Thyroid gland (tissue), 4 donors: ENCODE results near the gene IFNAR2.

Experiments
- POLR2A ChIP-seq, 2 donors: fragments of 450-650 bp; IDR thresholded peaks; one replicate each; pipeline ENCODE4 v1.6.1; 2017; ENCODE audit warnings: antibody characterized with exemption in 2 of 2, mild to moderate bottlenecking in 2 of 2, moderate library complexity in 1 of 2
- TF ChIP-seq, protein P1 (sequence below), 6 experiments: fragments of 200-600 bp in 3 of 6; fragments of 450-650 bp in 3 of 6; sonication (generic) in 3 of 6; IDR thresholded peaks; one replicate each; pipeline ENCODE4 v1.5.1; 2016 to 2019; ENCODE audit warnings: antibody characterized with exemption in 6 of 6, mild to moderate bottlenecking in 2 of 6, inconsistent platforms in 1 of 6, moderate library complexity in 1 of 6

DNA sequence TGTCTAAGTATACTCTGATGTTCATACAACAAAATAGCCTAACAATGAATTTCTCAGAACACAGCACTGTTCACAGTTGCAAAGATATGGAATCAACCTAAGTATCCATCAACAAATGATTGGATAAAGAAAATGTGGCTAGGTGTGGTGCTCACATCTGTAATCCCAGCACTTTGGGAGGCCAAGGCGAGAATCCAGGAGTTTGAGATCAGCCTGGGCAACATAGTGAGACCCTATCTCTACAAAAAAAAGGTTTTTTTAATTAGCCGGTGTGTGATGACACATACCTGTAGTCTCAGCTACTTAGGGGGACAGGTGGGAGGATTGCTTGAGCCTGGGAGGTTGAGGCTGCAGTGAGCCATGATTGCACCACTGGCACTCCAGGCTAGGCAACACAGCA is 10.7 kb downstream of the IFNAR2 start:
- TF ChIP-seq, protein P1, sequence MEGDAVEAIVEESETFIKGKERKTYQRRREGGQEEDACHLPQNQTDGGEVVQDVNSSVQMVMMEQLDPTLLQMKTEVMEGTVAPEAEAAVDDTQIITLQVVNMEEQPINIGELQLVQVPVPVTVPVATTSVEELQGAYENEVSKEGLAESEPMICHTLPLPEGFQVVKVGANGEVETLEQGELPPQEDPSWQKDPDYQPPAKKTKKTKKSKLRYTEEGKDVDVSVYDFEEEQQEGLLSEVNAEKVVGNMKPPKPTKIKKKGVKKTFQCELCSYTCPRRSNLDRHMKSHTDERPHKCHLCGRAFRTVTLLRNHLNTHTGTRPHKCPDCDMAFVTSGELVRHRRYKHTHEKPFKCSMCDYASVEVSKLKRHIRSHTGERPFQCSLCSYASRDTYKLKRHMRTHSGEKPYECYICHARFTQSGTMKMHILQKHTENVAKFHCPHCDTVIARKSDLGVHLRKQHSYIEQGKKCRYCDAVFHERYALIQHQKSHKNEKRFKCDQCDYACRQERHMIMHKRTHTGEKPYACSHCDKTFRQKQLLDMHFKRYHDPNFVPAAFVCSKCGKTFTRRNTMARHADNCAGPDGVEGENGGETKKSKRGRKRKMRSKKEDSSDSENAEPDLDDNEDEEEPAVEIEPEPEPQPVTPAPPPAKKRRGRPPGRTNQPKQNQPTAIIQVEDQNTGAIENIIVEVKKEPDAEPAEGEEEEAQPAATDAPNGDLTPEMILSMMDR (IDR thresholded peaks at IDR 0.05) = no peak
- TF ChIP-seq POLR2A (IDR thresholded peaks at IDR 0.05) = no peak
